Measurements from ENCODE around the gene LBX2. TPM values are rescaled to one million over a fixed set of nuclear protein-coding genes. Genes with fewer than 3 reads are reported as not detected.

Gene LBX2
- total RNA-seq, 1 experiment from 2014 or later, result 9.6 TPM

- in situ Hi-C loops (cut with HindIII; ENCODE audit: low pct_unique_long_range_greater_than_20kb, low sequenced_read_pairs) (no loop called here), intact Hi-C loops (cut with micrococcal nuclease; ENCODE audit: unreplicated experiment) (no loop called here)
- DNase-seq (ENCODE audit: low read depth, low spot score) (no peak), ATAC-seq (no peak)
- Histone ChIP-seq H3K4me1 (ENCODE audit: control insufficient read depth, insufficient read depth, low read length) (peaks cover 34% of the 10 kb centered on the region), H3K27me3 (ENCODE audit: control insufficient read depth, insufficient read depth, low read length) (no peaks in the 10 kb centered on the region), H3K9me3 (ENCODE audit: control insufficient read depth, insufficient read depth, low read depth, low read length) (no peaks in the 10 kb centered on the region), H3K4me3 (ENCODE audit: low read depth in 2 of 2, low read length in 2 of 2) (no peak overlapping the region), H3K27ac (ENCODE audit: low read length) (no peak overlapping the region), H3K36me3 (ENCODE audit: control insufficient read depth, insufficient read depth, low read length) (no peaks in the 10 kb centered on the region)
- no TSS peak for BruUV-seq (replicated peaks)
- POLR2A ChIA-PET, result no interaction called here
- TF ChIP-seq TCF7L2 (IDR thresholded peaks at IDR 0.05; ENCODE audit: low read depth, low read length) (no peak), SIN3A (IDR thresholded peaks at IDR 0.05; ENCODE audit: borderline replicate concordance, insufficient read depth, low read depth, low read length) (no peak), POLR2AphosphoS5 (IDR thresholded peaks at IDR 0.05; ENCODE audit: low read depth, low read length) (no peak), CTCF (IDR thresholded peaks at IDR 0.05) (no peak)
- TF ChIP-seq, protein P1, sequence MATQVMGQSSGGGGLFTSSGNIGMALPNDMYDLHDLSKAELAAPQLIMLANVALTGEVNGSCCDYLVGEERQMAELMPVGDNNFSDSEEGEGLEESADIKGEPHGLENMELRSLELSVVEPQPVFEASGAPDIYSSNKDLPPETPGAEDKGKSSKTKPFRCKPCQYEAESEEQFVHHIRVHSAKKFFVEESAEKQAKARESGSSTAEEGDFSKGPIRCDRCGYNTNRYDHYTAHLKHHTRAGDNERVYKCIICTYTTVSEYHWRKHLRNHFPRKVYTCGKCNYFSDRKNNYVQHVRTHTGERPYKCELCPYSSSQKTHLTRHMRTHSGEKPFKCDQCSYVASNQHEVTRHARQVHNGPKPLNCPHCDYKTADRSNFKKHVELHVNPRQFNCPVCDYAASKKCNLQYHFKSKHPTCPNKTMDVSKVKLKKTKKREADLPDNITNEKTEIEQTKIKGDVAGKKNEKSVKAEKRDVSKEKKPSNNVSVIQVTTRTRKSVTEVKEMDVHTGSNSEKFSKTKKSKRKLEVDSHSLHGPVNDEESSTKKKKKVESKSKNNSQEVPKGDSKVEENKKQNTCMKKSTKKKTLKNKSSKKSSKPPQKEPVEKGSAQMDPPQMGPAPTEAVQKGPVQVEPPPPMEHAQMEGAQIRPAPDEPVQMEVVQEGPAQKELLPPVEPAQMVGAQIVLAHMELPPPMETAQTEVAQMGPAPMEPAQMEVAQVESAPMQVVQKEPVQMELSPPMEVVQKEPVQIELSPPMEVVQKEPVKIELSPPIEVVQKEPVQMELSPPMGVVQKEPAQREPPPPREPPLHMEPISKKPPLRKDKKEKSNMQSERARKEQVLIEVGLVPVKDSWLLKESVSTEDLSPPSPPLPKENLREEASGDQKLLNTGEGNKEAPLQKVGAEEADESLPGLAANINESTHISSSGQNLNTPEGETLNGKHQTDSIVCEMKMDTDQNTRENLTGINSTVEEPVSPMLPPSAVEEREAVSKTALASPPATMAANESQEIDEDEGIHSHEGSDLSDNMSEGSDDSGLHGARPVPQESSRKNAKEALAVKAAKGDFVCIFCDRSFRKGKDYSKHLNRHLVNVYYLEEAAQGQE (IDR thresholded peaks at IDR 0.05; ENCODE audit: insufficient read depth in 1 of 2, low read depth in 2 of 2, low read length in 1 of 2), result no peak
- CTCF ChIA-PET, result no interaction called here
Observed at GRCh38 chr2:74497777-74498499, 1.5 kb downstream of the LBX2 start.

DNA sequence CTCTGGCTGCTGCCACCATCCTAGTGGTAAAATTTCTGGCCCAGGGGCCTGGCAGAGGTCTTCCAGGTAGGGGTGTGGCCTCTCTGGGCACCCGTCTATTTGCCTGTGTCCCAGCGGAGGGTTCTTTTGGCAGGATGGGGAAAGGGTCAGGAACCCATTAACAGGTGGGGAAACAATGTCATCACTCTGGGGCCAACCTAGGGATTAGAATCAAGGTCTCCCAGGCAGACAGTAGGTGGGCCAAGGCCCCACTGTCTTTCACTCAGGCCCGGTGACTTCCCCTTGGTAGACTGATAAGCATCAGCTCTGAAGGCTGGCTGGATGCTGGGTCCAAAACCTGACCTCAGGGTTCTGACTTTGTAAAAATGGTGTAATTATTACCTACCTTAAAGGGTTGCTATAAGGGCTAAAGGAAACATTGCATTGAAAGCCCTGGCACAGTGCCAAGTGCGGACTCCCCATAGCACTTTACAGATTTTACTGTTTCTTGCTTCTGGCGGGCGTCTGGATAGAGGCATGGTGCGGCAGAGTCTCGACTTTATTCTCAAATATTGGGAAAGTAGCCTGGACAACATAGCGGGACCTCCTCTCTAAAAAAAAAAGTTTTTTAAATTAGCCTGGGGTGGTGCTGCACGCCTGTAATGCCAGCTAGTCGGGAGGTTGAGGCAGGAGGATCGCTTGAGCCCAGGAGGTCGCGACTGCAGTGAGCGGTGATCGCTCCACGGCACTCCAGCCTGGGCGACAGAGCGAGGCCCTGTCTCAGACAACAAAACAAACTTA is 2.2 kb downstream of the LBX2 start:
- intact Hi-C loops (cut with micrococcal nuclease; ENCODE audit: unreplicated experiment), result no loop called here

More for the DNA sequence above, 2.2 kb downstream of the LBX2 start:
- ChIA-PET POLR2A (no interaction called here), CTCF (no interaction called here)
- in situ Hi-C loops (cut with HindIII; ENCODE audit: low pct_unique_long_range_greater_than_20kb, low sequenced_read_pairs), result no loop called here
- peaks cover 32% of the 10 kb centered on the region for H3K4me1 ChIP-seq (ENCODE audit: control insufficient read depth, insufficient read depth, low read length)
- no peak overlapping the region for H3K27ac ChIP-seq (ENCODE audit: low read length)
- H3K9me3 ChIP-seq (ENCODE audit: control insufficient read depth, insufficient read depth, low read depth, low read length), result no peaks in the 10 kb centered on the region
- ATAC-seq, result no peak
- no peaks in the 10 kb centered on the region for H3K27me3 ChIP-seq (ENCODE audit: control insufficient read depth, insufficient read depth, low read length)
- no peak for DNase-seq (ENCODE audit: low read depth, low spot score)
- BruUV-seq (replicated peaks), result no TSS peak
- TF ChIP-seq SIN3A (IDR thresholded peaks at IDR 0.05; ENCODE audit: borderline replicate concordance, insufficient read depth, low read depth, low read length), result no peak
- TF ChIP-seq, protein P1 (IDR thresholded peaks at IDR 0.05; ENCODE audit: insufficient read depth in 1 of 2, low read depth in 2 of 2, low read length in 1 of 2), result no peak
- TF ChIP-seq TCF7L2 (IDR thresholded peaks at IDR 0.05; ENCODE audit: low read depth, low read length), result no peak
- TF ChIP-seq POLR2AphosphoS5 (IDR thresholded peaks at IDR 0.05; ENCODE audit: low read depth, low read length), result 0 out of 2 replicates have a peak, but pooled peaks have one; percentile 34
- H3K4me3 ChIP-seq (ENCODE audit: low read depth in 2 of 2, low read length in 2 of 2), result no peak overlapping the region
- no peaks in the 10 kb centered on the region for H3K36me3 ChIP-seq (ENCODE audit: control insufficient read depth, insufficient read depth, low read length)

Measured in Panc1 (cell line).